GM12878 (cell line): ENCODE measurements around the gene MYO10. TPM values are rescaled to one million over a fixed set of nuclear protein-coding genes. Genes with fewer than 3 reads are reported as not detected.

Experiments used
- ATAC-seq: fragments of 200-7000 bp; cut with Tn5 transposase; 3 replicates; pipeline ENCODE4 v1.9.1; 2020; ENCODE audit warnings: mild to moderate bottlenecking, moderate library complexity
- BruUV-seq: library from RNA; stranded (reverse); fragments of 400-500 nt; replicated peaks from 2 replicates; lab custom pipeline; 2021; lab: Mats Ljungman, UMichigan
- CTCF ChIA-PET: fragments of 300-600 bp; sonication (Branson Sonifier 250); formaldehyde crosslinking; extraction: SDS; loops from one replicate; lab custom pipeline; 2021; ENCODE audit warnings: inconsistent platforms; lab: Yijun Ruan, JAX
- POLR2A ChIA-PET: fragments of 350-600 bp; formaldehyde crosslinking; extraction: SDS; loops from one replicate; lab custom pipeline; 2021; ENCODE audit warnings: inconsistent platforms; lab: Charles Lee
- RAD21 ChIA-PET: fragments of 300-600 bp; sonication (Branson Sonifier 250); formaldehyde crosslinking; loops from one replicate; lab custom pipeline; 2023; ENCODE audit warnings: antibody characterized with exemption; ENCODE audit not compliant: unreplicated experiment; lab: Charles Lee
- SMC1A ChIA-PET: fragments of 300-600 bp; sonication (Branson Sonifier 250); formaldehyde crosslinking; loops from one replicate; lab custom pipeline; 2023; ENCODE audit not compliant: unreplicated experiment, uncharacterized antibody; lab: Charles Lee
- DNase-seq: peaks from one replicate; pipeline ENCODE4 v3.0.0-alpha.2; 2011; ENCODE audit warnings: low read depth, low spot score
- FAIRE-seq: peaks from 3 replicates; lab custom pipeline; 2011; peaks lifted over from hg19 to GRCh38; lab: Jason Lieb, UNC
- H2AFZ ChIP-seq: 2 replicates; pipeline ENCODE4 v1.6.0; 2011; ENCODE audit warnings: low read depth, low read length, control low read depth; ENCODE audit not compliant: control insufficient read depth
- H3K27ac ChIP-seq: 2 replicates; pipeline ENCODE4 v1.5.1; 2011; ENCODE audit warnings: control low read depth; ENCODE audit not compliant: control insufficient read depth, insufficient read depth
- H3K27me3 ChIP-seq, 2 experiments: replicated peaks in 1 of 2; 2 replicates each; pipeline versions ENCODE4 v1.6.0 to v1.6.1; 2011; ENCODE audit warnings: low read length in 1 of 2; ENCODE audit not compliant: control insufficient read depth in 2 of 2, insufficient read depth in 2 of 2
- H3K36me3 ChIP-seq, 2 experiments: 2 replicates each; pipeline ENCODE4 v1.5.1; 2011; ENCODE audit warnings: low read length in 1 of 2; ENCODE audit not compliant: control insufficient read depth in 2 of 2, insufficient read depth in 2 of 2
- H3K4me1 ChIP-seq: 2 replicates; pipeline ENCODE4 v1.6.1; 2011; ENCODE audit warnings: mild to moderate bottlenecking, low read length, moderate library complexity, mixed read lengths; ENCODE audit not compliant: control insufficient read depth, insufficient read depth
- H3K4me2 ChIP-seq: 2 replicates; pipeline ENCODE4 v1.6.0; 2011; ENCODE audit warnings: control low read depth; ENCODE audit not compliant: control insufficient read depth, insufficient read depth
- H3K4me3 ChIP-seq: fragments of 200-600 bp; sonication (generic); 2 replicates; pipeline ENCODE4 v1.5.1; 2016
- H3K79me2 ChIP-seq: 2 replicates; pipeline ENCODE4 v1.6.0; 2011; ENCODE audit warnings: low read length; ENCODE audit not compliant: control insufficient read depth, insufficient read depth
- H3K9ac ChIP-seq: 2 replicates; pipeline ENCODE4 v1.8.0; 2011; ENCODE audit warnings: low read length, control low read depth, mixed read lengths; ENCODE audit not compliant: control insufficient read depth, insufficient read depth
- H3K9me3 ChIP-seq: replicated peaks from 3 replicates; pipeline ENCODE4 v1.5.1; 2011; ENCODE audit warnings: mild to moderate bottlenecking, low read length; ENCODE audit not compliant: control insufficient read depth, insufficient read depth
- H4K20me1 ChIP-seq: 2 replicates; pipeline ENCODE4 v1.6.0; 2011; ENCODE audit not compliant: control insufficient read depth, insufficient read depth
- E4F1 ChIP-seq: fragments of 450-650 bp; IDR thresholded peaks from 2 replicates; pipeline ENCODE4 v1.6.1; 2018; ENCODE audit warnings: borderline replicate concordance, mild to moderate bottlenecking; ENCODE audit not compliant: partially characterized antibody
- LARP7 ChIP-seq: fragments of 450-650 bp; IDR thresholded peaks from 2 replicates; pipeline ENCODE4 v1.6.1; 2017; ENCODE audit warnings: mild to moderate bottlenecking
- PKNOX1 ChIP-seq: fragments of 450-650 bp; IDR thresholded peaks from 2 replicates; pipeline ENCODE4 v1.6.1; 2016; ENCODE audit warnings: mild to moderate bottlenecking
- ZBTB4 ChIP-seq: fragments of 450-650 bp; formaldehyde crosslinking; IDR thresholded peaks from 2 replicates; pipeline ENCODE4 v1.4.0; 2022; ENCODE audit warnings: mild to moderate bottlenecking, moderate library complexity
- ZNF24 ChIP-seq: fragments of 450-650 bp; IDR thresholded peaks from 2 replicates; pipeline ENCODE4 v1.6.1; 2017; ENCODE audit warnings: antibody characterized with exemption, mild to moderate bottlenecking
- WGBS: methylation state at CpG from one replicate; pipeline ENCODE4 v1.1.6; 2016; ENCODE audit warnings: low lambda C conversion rate; ENCODE audit not compliant: insufficient replicate concordance, insufficient coverage; ENCODE audit errors: missing lambda C conversion rate; 5-methylcytosine and 5-hydroxymethylcytosine counted together
- in situ Hi-C: fragments of 300-500 bp; cut with MboI; formaldehyde crosslinking; loops from 9 replicates; pipeline ENCODE4 v1.14.3; 2018; ENCODE audit warnings: mixed read lengths
- intact Hi-C: fragments of 100-400 bp; cut with micrococcal nuclease; formaldehyde crosslinking; loops from one replicate; pipeline ENCODE4 v1.14.2; 2022; ENCODE audit not compliant: unreplicated experiment
- polyA plus RNA-seq, 11 experiments: library from polyadenylated mRNA; depleted of rRNA in 4 of 11; unstranded in 6 of 11; stranded (reverse) in 5 of 11; fragments of >200 nt; fragmentation: Nextera tagmentation in 4 of 11; fragmentation: Illumina TruSeq in 1 of 11; extraction: Ambion mirVana in 4 of 11; extraction: Trizol in 1 of 11; gene quantifications; 1 replicate in 1 of 11; 2 replicates in 10 of 11; pipeline versions ENCODE4 v1.2.1 to v1.2.3, GENCODE V29; 2011 to 2016; ENCODE audit warnings: inconsistent platforms in 2 of 11, missing spikeins in 2 of 11, low read depth in 1 of 11
- total RNA-seq, 4 experiments: library from RNA; depleted of rRNA in 3 of 4; stranded (reverse); fragments of >200 nt in 3 of 4; fragmentation: Illumina TruSeq in 1 of 4; extraction: Trizol in 1 of 4; gene quantifications; 2 replicates each; pipeline versions ENCODE4 v1.2.1 to v1.2.3, GENCODE V29; 2013 to 2021

Gene MYO10
- total and polyA plus RNA-seq, 10 of the 15 experiments (the other 5 are each of a cell fraction or from before 2014, with no cell fraction given), result 0.02 to 0.77 (median 0.17) TPM

- no peak overlapping the region for H2AFZ ChIP-seq
- POLR2A ChIA-PET, result no interaction called here
- no peak for FAIRE-seq
- intact Hi-C loops, result no loop called here
- RAD21 ChIA-PET, result no interaction called here
- TF ChIP-seq ZNF24 (no peak), PKNOX1 (no peak), LARP7 (no peak), ZBTB4 (CRISPR knock-in tag) (no peak), E4F1 (no peak)
- TF ChIP-seq, all 136 proteins: peak for 0
- H3K27ac ChIP-seq, result no peak overlapping the region
- no TSS peak for BruUV-seq
- H3K4me2 ChIP-seq, result no peak overlapping the region
- H3K36me3 ChIP-seq, result no peaks in the 10 kb centered on the region
- no peaks in the 10 kb centered on the region for H3K9me3 ChIP-seq
- DNase-seq (no peak), ATAC-seq (no peak)
- no peaks in the 10 kb centered on the region for H3K4me1 ChIP-seq
- H3K79me2 ChIP-seq, result no peaks in the 10 kb centered on the region
- H3K27me3 ChIP-seq, result no peaks in the 10 kb centered on the region
- H3K9ac ChIP-seq, result no peak overlapping the region
- no peaks in the 10 kb centered on the region for H4K20me1 ChIP-seq
- SMC1A ChIA-PET, result no interaction called here
- CTCF ChIA-PET, result no interaction called here
- in situ Hi-C loops, result no loop called here
- no peak overlapping the region for H3K4me3 ChIP-seq
- WGBS, result 49% methylated on average over 9 of the region's 9 CpGs
These were observed 47.0 kb upstream of the MYO10 start for GRCh38 chr5:16983022-16983639.
